Cerebellar cortex (tissue), 1 donor: ENCODE measurements around the gene HOXC10.

ENCODE experiments used
- DNase-seq: peaks from one replicate; pipeline ENCODE4 v3.0.0-alpha.2; 2015; ENCODE audit warnings: low spot score

HOXC10 gene

GRCh38 chr12:53965281-53966084, 19.5 kb upstream of the HOXC10 start:
- no peak for DNase-seq

GRCh38 chr12:53966085-53966384, 18.9 kb upstream of the HOXC10 start:
- no peak for DNase-seq

GRCh38 chr12:53966385-53967133, 18.4 kb upstream of the HOXC10 start:
- DNase-seq = no peak

- DNase-seq = no peak
Observed at GRCh38 chr12:53967421-53967925, 17.5 kb upstream of the HOXC10 start.

- no peak for DNase-seq
Observed at GRCh38 chr12:53968214-53969127, 16.5 kb upstream of the HOXC10 start.

- no peak for DNase-seq
Observed at GRCh38 chr12:53969588-53970259, 15.2 kb upstream of the HOXC10 start.

- DNase-seq = no peak
Observed at GRCh38 chr12:53970451-53970850, 14.5 kb upstream of the HOXC10 start.

- DNase-seq = no peak
Observed at GRCh38 chr12:53971129-53971528, 13.8 kb upstream of the HOXC10 start.

- DNase-seq = no peak
Observed at GRCh38 chr12:53971686-53972085, 13.3 kb upstream of the HOXC10 start.

GRCh38 chr12:53972152-53972702, 12.7 kb upstream of the HOXC10 start:
- no peak for DNase-seq

- DNase-seq = no peak
Observed at GRCh38 chr12:53972722-53973235, 12.2 kb upstream of the HOXC10 start, which contains the start of gene HOXC11. TSS of gene HOXC11 (plus strand) at chr12:53973126. CDS start at chr12:53973242, 116 bp downstream.

GRCh38 chr12:53973236-53974042, 11.5 kb upstream of the HOXC10 start:
- DNase-seq = no peak

- no peak for DNase-seq
Observed at GRCh38 chr12:53974084-53975063, 10.6 kb upstream of the HOXC10 start, which contains the start of gene HOTAIR. TSS of gene HOTAIR (minus strand) at chr12:53974954.

- DNase-seq = no peak
Observed at GRCh38 chr12:53975064-53975471, 9.9 kb upstream of the HOXC10 start.

- DNase-seq = no peak
Observed at GRCh38 chr12:53975479-53976152, 9.3 kb upstream of the HOXC10 start.

- DNase-seq = no peak
Observed at GRCh38 chr12:53976172-53976822, 8.6 kb upstream of the HOXC10 start.

- no peak for DNase-seq
Observed at GRCh38 chr12:53976823-53977595, 7.9 kb upstream of the HOXC10 start.
